Epithelial cell of proximal tubule (primary cell): Measurements from ENCODE around the gene IGFBP2. TPM values are rescaled to one million over a fixed set of nuclear protein-coding genes. Genes with fewer than 3 reads are reported as not detected.

Source experiments
- DNase-seq: peaks from one replicate; pipeline ENCODE4 v3.0.0-alpha.2; 2011; ENCODE audit warnings: low read depth
- H3K4me3 ChIP-seq: 2 replicates; pipeline ENCODE4 v1.5.1; 2011; ENCODE audit warnings: low read depth, mild to moderate bottlenecking, low read length
- total RNA-seq: library from RNA; depleted of rRNA; stranded (reverse); fragments of >200 nt; gene quantifications from 2 replicates; pipeline ENCODE4 v1.2.3, GENCODE V29; 2015
- TF ChIP-seq, protein P1 (sequence below): conservative IDR thresholded peaks from 2 replicates; pipeline ENCODE4 v1.5.1; 2012; ENCODE audit warnings: low read depth, mild to moderate bottlenecking, low read length

The IGFBP2 gene
- total RNA-seq, 1 donor from 2014 or later, result 409 TPM

DNA sequence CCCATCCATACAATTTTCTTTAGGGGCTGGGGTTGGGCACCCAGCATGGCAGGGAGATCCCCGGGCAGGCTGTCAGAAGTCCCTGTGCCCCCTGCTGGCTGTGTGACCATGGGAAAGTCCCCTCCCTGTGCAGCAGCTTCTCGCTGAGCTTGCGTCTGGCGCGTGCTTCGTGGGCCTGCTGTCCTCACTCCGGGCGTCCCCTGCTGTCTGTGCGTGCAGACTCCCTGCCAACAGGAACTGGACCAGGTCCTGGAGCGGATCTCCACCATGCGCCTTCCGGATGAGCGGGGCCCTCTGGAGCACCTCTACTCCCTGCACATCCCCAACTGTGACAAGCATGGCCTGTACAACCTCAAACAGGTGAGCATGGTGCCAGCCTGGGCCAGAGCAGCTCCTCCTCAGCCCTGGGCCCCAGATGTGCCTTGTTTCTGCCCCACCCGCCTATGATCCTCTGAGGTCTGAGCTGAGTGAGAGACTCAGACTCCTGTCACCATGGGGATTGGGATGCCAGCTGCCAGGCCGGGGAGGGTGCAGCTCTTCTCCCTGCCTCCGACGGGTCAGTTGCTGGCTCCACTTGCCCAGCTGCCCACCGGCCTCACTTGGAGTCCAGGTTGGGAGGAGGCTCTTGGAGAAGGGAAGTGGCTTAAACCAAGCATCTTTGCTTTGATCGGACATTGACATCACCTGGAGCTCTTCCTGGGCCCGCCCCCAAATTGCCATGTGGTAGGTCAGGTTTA lies 28.6 kb downstream of the IGFBP2 start:
- TF ChIP-seq, protein P1, sequence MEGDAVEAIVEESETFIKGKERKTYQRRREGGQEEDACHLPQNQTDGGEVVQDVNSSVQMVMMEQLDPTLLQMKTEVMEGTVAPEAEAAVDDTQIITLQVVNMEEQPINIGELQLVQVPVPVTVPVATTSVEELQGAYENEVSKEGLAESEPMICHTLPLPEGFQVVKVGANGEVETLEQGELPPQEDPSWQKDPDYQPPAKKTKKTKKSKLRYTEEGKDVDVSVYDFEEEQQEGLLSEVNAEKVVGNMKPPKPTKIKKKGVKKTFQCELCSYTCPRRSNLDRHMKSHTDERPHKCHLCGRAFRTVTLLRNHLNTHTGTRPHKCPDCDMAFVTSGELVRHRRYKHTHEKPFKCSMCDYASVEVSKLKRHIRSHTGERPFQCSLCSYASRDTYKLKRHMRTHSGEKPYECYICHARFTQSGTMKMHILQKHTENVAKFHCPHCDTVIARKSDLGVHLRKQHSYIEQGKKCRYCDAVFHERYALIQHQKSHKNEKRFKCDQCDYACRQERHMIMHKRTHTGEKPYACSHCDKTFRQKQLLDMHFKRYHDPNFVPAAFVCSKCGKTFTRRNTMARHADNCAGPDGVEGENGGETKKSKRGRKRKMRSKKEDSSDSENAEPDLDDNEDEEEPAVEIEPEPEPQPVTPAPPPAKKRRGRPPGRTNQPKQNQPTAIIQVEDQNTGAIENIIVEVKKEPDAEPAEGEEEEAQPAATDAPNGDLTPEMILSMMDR, result peak; percentile 33
- no peak overlapping the region for H3K4me3 ChIP-seq
- DNase-seq, result no peak

DNA sequence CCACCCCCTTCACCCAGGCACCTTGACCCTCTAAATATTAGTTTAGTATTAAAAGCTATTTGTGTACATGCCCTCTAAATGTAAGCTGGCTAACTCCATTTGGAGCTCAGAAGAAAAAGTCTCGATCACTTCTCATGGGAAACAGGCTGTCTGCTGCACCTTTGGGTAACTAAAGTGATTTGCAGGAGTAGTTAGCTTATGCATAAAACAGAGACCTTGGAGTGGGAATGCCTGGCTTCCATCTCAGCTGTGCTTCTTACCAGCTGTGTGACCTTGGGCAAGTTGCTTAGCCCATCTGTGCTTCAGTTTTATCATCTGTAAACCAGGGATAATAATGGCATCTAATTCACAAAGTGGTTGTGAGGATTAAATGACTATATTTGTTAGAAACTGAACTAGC lies 29.9 kb downstream of the IGFBP2 start:
- TF ChIP-seq, protein P1, result no peak
- no peak overlapping the region for H3K4me3 ChIP-seq
- no peak for DNase-seq

DNA sequence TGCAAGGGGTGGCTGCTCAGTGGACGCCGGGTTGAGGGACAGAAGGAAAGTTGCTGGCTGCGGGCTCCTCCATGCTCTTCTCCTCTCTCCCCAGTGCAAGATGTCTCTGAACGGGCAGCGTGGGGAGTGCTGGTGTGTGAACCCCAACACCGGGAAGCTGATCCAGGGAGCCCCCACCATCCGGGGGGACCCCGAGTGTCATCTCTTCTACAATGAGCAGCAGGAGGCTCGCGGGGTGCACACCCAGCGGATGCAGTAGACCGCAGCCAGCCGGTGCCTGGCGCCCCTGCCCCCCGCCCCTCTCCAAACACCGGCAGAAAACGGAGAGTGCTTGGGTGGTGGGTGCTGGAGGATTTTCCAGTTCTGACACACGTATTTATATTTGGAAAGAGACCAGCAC lies 30.6 kb downstream of the IGFBP2 start:
- no peak overlapping the region for H3K4me3 ChIP-seq
- DNase-seq, result no peak
- TF ChIP-seq, protein P1, result no peak

DNA sequence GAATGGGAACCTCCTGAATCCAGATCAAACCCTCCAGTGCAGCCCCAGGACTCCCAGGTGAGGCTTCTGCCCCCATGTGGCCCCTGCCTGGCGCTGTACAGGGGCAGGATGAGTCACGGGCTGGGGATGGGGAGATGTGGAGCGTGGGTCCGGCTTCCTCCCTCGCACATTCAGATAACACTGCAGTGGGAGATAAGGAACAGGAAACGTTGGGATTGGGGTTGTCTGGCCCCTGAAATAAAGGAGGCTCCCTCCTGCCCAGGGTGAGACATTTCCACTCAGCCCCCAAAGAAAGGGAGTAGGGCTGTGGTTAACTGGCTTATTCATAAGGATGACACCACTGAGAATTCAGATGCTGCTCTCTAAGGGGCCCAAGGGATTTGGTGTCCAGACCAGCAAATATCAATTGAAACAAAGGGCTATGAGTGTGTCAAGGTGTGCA lies 31.4 kb downstream of the IGFBP2 start:
- TF ChIP-seq, protein P1, result peak; percentile 33
- no peak for DNase-seq
- no peak overlapping the region for H3K4me3 ChIP-seq

DNA sequence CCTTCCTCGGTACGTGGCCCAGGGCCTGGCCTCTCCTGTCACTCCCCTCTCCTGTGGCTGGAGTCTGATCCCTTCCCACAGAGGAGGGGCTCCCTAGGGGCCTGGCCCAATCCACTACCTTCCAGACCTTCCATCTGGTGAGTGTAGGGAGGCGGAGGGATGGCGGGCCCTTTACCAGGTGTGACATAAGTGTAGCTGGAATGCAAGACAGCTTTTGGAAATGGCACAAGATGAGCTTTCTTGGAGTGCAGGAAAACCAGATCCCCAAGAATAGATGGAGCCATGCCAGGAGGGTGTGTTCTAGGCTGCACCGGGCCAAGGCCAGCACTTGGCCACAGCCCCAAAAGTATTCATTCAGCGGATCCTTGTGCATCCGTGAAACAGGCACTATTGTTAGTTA lies 32.0 kb downstream of the IGFBP2 start:
- TF ChIP-seq, protein P1, result no peak
- DNase-seq, result no peak
- H3K4me3 ChIP-seq, result no peak overlapping the region

DNA sequence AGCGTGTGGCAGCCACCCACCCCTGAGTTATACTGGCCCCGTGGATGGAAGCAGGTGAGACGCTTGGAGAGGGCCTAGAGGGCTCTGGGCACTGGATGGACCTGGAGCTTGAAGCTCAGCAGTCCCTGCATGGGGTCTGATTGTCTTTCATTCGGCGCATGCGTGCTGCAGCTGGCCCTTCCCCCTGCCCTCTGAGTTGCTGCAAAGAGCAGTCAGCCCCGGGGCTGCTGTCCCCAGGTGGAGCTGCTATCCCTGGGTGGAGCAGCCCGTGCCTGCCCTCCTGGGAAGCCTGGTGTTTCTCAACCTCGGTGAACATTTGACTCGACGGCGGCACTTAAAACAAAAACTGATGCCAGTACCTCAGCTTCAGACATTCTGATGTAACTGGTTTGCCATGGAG lies 32.5 kb downstream of the IGFBP2 start:
- DNase-seq, result no peak
- TF ChIP-seq, protein P1, result no peak

More for the DNA sequence above, 32.5 kb downstream of the IGFBP2 start:
- H3K4me3 ChIP-seq, result no peak overlapping the region
